ENCODE results near the gene ERF. TPM values are rescaled to one million over a fixed set of nuclear protein-coding genes. Genes with fewer than 3 reads are reported as not detected.
A peak's percentile ranks its signal among the peaks of the same experiment; 100 is the strongest.

Gene ERF
- total RNA-seq, 1 experiment from 2014 or later: 35.1 TPM

DNA sequence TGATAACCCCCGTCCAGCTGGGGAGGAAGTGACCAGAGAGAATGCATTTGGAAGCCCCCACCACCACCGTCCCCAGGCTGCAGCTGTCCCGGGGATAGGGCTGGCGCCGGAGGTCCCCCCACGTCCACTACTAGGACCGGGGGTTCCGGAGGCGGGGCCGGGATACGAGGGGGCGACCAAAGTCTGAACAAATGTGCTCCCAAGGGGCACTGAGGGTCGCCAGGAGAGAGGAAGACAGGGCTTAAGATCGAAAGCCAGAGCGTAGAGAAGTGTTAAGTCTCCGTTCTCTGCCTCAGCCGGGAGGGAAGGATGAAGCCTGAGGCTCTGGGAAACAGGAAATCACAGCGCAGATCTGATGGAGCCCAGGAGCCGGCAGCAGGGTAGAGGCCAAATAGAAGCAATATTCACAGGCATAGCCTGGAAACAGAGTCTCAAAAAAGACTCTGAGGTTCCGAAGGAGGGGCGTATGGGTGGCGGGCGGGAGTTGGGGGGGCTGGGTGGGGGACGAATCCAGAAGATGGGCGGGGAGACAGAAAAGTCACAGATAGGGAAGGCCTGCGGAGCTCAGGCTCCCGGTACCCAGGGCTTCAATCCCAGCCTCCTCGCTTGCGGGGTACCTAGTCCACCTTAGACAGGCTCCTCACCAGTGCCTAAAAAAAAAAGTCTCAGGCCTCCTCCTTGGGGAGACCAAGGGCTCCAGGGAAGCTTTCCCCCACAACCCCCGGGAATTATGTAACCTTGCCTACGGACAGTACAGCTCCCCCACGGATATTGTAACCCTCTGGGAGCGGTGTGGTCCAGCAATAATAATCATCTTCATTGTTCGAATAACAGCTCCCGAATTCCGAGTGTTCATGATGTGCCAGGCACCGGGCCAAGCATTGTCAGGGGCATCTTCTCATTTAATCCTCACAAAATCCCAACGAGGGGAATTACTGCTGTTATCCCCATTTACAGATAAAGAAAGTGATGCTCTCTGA is 1.1 kb upstream of the ERF start:
- no peaks in the 10 kb centered on the region for H3K36me3 Mint-ChIP-seq (ENCODE audit: insufficient read depth, unreplicated experiment)
- peak overlapping the region; percentile 35 for H3K27ac Mint-ChIP-seq (ENCODE audit: low read depth, unreplicated experiment)
- no TSS peak for BruUV-seq (replicated peaks)
- H3K4me1 Mint-ChIP-seq (ENCODE audit: insufficient read depth, unreplicated experiment): peaks cover 22% of the 10 kb centered on the region
- intact Hi-C loops (cut with micrococcal nuclease): loop anchor here (2.0 kb wide), 1 partner anchor 13 kb away; the partner anchor contains the start of gene CIC
- no peaks in the 10 kb centered on the region for H3K27me3 Mint-ChIP-seq (ENCODE audit: insufficient read depth, unreplicated experiment)
- TF ChIP-seq, protein P1, sequence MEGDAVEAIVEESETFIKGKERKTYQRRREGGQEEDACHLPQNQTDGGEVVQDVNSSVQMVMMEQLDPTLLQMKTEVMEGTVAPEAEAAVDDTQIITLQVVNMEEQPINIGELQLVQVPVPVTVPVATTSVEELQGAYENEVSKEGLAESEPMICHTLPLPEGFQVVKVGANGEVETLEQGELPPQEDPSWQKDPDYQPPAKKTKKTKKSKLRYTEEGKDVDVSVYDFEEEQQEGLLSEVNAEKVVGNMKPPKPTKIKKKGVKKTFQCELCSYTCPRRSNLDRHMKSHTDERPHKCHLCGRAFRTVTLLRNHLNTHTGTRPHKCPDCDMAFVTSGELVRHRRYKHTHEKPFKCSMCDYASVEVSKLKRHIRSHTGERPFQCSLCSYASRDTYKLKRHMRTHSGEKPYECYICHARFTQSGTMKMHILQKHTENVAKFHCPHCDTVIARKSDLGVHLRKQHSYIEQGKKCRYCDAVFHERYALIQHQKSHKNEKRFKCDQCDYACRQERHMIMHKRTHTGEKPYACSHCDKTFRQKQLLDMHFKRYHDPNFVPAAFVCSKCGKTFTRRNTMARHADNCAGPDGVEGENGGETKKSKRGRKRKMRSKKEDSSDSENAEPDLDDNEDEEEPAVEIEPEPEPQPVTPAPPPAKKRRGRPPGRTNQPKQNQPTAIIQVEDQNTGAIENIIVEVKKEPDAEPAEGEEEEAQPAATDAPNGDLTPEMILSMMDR (IDR thresholded peaks at IDR 0.05; ENCODE audit: unreplicated experiment): no peak
- CTCF ChIA-PET: interaction anchor here (0.6 to 1.9 kb wide), 4 partner anchors 10 to 39 kb away, joined by 3 to 13 read pairs (median 4); no protein-coding TSS in a partner anchor
- H3K9me3 Mint-ChIP-seq (ENCODE audit: unreplicated experiment): no peaks in the 10 kb centered on the region
- POLR2A ChIA-PET: interaction anchor here (1.0 to 2.0 kb wide), 6 partner anchors 9 to 46 kb away, joined by 3 to 22 read pairs (median 10); partner anchors contain the start of genes CIC, GSK3A and PAFAH1B3
- DNase-seq (ENCODE audit: unreplicated experiment): peak; percentile 60
- peak overlapping the region; percentile 85 for H3K4me3 Mint-ChIP-seq (ENCODE audit: unreplicated experiment)

DNA sequence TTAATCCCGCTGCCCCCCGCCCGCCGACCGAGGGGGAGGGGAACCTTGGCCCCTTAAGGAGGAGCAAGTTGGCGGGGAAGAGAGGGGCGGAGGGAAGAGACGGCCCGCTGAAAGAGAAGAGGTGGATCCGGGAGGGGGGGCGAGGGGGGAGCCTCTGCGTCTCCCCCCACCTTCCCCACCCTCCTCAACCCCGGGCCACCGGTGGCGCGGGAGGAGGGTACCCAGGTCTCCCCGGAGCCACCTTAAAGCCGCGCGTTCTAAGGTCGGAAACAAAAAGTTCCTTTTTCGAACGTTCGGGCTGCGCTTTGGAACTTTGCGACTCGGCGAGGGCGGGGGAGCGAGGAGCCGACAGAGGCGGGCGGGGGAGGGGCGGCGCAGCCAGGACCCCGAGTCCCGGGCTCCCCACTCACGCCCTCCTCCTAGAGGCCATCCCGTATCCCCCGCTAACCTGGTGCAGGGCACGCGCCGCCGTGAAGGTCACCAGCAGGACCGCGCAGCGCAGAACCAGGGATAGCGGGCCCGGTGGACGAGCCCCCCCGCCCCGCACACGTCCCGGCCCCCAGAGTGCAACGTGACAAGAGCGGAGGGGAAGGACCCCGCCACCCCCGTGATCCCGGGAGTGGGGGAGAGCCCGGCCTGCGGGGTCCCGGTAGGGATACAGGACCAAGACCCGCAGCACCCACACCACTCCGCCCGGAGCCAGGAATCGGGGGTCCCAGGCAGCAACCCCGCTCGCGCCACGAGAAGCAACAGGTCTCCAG is 659 bp downstream of the ERF start:
- TSS peak; percentile 72 for BruUV-seq (replicated peaks)
- intact Hi-C loops (cut with micrococcal nuclease): loop anchor here (2.0 kb wide), 1 partner anchor 15 kb away; the partner anchor contains the start of gene CIC
- Mint-ChIP-seq H3K4me3 (ENCODE audit: unreplicated experiment) (peak overlapping the region; percentile 85), H3K4me1 (ENCODE audit: insufficient read depth, unreplicated experiment) (peaks cover 22% of the 10 kb centered on the region), H3K27ac (ENCODE audit: low read depth, unreplicated experiment) (peak overlapping the region; percentile 35), H3K36me3 (ENCODE audit: insufficient read depth, unreplicated experiment) (no peaks in the 10 kb centered on the region), H3K9me3 (ENCODE audit: unreplicated experiment) (no peaks in the 10 kb centered on the region), H3K27me3 (ENCODE audit: insufficient read depth, unreplicated experiment) (no peaks in the 10 kb centered on the region)
- CTCF ChIA-PET: no interaction called here
- DNase-seq (ENCODE audit: unreplicated experiment): peak; percentile 73
- POLR2A ChIA-PET: interaction anchor here (0.6 to 1.8 kb wide), 2 partner anchors 22 to 25 kb away, joined by 3 to 9 read pairs; no protein-coding TSS in a partner anchor
- TF ChIP-seq, protein P1 (IDR thresholded peaks at IDR 0.05; ENCODE audit: unreplicated experiment): no peak

DNA sequence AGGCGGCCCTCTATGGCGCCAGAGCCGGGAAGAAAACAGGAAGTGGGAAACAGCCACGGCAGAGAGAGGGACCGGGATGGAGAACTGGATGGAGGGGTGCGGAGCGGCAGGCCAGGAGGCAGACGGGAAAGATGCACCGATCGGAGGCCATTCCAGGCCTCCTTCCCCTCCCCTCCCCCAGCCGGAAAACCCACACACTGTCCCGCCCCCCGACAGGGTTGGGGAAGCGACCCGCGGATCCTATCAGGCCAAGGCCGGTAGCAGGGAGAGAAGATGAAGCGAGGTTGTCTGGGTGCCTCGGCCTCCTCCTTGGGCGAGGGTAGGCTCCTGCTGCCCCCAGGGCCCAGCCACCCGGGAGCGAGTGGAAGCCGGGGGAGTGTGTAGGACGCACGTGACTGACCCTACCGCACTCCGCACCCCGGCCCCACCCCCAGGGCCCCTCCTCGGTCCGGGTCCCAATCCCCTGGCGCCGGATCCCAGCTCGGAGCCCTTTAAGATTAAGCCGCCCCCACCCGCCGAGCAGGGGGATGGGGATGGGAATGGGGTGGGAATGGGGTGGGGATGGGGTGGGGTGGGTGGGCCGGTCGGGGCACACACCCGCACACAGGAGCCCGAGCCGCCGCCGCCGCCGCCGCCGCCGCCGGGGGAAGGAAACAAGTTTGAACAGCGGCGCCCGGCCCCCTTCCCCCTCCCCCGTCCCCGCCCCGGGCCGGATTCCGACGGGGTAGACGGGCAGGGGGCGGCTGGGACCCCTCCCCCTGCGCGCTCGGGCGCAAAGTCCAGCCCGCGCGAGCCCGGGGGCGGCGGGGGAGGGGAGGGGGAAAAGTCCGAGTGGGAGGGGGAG is 1.5 kb downstream of the ERF start:
- Mint-ChIP-seq H3K4me3 (ENCODE audit: unreplicated experiment) (peak overlapping the region; percentile 85), H3K27ac (ENCODE audit: low read depth, unreplicated experiment) (peak overlapping the region; percentile 85), H3K4me1 (ENCODE audit: insufficient read depth, unreplicated experiment) (peaks cover 22% of the 10 kb centered on the region), H3K36me3 (ENCODE audit: insufficient read depth, unreplicated experiment) (no peaks in the 10 kb centered on the region), H3K27me3 (ENCODE audit: insufficient read depth, unreplicated experiment) (no peaks in the 10 kb centered on the region), H3K9me3 (ENCODE audit: unreplicated experiment) (no peaks in the 10 kb centered on the region)
- CTCF ChIA-PET: no interaction called here
- POLR2A ChIA-PET: interaction anchor here (0.6 to 4.0 kb wide), 4 partner anchors 17 to 47 kb away, joined by 3 to 22 read pairs (median 3); partner anchors contain the start of genes CIC and ZNF526
- DNase-seq (ENCODE audit: unreplicated experiment): peak; percentile 63
- intact Hi-C loops (cut with micrococcal nuclease): loop anchor here (2.0 kb wide), 1 partner anchor 15 kb away; the partner anchor contains the start of gene CIC
- TF ChIP-seq, protein P1 (IDR thresholded peaks at IDR 0.05; ENCODE audit: unreplicated experiment): no peak
- no TSS peak for BruUV-seq (replicated peaks)
